Fibroblast of the aortic adventitia (primary cell): Measurements from ENCODE around the gene USP49. TPM values are rescaled to one million over a fixed set of nuclear protein-coding genes. Genes with fewer than 3 reads are reported as not detected.

ENCODE experiments used
- DNase-seq: peaks from one replicate; pipeline ENCODE4 v3.0.0-alpha.2; 2010; ENCODE audit warnings: low read depth
- H3K4me3 ChIP-seq: 2 replicates; pipeline ENCODE4 v1.5.1; 2011; ENCODE audit warnings: low read depth, mild to moderate bottlenecking, control low read depth, low read length, moderate library complexity
- total RNA-seq: library from RNA; depleted of rRNA; stranded (reverse); fragments of >200 nt; gene quantifications from 2 replicates; pipeline ENCODE4 v1.2.3, GENCODE V29; 2012; ENCODE audit warnings: low replicate concordance
- TF ChIP-seq, protein P1 (sequence below): IDR thresholded peaks from 2 replicates; pipeline ENCODE4 v1.5.1; 2011; ENCODE audit warnings: mild to moderate bottlenecking, low read length, control low read depth, inconsistent platforms; ENCODE audit not compliant: insufficient read depth

Gene USP49
- total RNA-seq, 1 donor: 2.7 TPM

DNA sequence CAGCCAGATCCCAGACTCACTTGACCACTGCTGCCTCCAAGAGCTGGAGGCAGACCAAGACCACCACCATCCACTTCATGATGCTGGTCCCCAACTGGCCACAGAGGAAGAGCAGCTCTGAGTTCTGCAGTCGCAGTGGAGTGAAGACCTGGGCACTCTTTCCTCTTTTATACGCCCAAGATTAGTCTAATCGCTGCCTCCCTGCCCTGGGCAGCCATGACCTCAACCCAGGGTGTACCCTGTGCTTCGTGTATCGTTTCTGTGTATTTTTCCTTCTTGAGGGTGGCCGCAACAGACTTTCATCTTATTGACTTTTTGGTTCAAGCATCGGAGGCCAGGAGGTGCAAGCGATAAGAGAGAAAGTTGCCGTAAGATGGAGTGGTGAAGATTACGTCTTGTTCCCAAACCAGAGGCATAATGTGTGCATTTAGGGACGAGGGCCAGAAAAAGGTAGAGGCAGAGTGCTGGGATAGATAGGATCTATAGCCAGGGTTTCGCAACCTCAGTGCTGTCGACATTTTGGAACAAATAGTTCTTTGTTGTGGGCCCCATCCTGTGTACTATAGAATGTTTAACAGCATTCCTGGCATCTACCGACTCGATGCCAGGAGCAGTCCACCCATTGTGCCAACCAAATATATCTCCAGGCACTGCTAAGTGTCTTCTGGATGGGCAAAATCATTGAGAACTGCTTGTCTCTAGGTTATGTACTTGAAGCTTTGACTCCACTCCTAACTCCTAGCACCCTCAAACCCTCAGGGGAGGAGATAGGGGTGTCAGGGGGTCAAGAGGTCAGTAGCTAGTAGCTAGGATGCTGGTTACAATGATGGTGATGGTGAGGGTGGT lies 147.7 kb downstream of the USP49 start, which contains the start of gene PGC:
PGC (minus strand) TSS at position 142 of the 846 bp plus-strand sequence; CDS start at position 79, 63 bp downstream.
- no peak for DNase-seq
- H3K4me3 ChIP-seq: no peak within 1 kb of the TSS
- TF ChIP-seq, protein P1, sequence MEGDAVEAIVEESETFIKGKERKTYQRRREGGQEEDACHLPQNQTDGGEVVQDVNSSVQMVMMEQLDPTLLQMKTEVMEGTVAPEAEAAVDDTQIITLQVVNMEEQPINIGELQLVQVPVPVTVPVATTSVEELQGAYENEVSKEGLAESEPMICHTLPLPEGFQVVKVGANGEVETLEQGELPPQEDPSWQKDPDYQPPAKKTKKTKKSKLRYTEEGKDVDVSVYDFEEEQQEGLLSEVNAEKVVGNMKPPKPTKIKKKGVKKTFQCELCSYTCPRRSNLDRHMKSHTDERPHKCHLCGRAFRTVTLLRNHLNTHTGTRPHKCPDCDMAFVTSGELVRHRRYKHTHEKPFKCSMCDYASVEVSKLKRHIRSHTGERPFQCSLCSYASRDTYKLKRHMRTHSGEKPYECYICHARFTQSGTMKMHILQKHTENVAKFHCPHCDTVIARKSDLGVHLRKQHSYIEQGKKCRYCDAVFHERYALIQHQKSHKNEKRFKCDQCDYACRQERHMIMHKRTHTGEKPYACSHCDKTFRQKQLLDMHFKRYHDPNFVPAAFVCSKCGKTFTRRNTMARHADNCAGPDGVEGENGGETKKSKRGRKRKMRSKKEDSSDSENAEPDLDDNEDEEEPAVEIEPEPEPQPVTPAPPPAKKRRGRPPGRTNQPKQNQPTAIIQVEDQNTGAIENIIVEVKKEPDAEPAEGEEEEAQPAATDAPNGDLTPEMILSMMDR: no peak

- no peak overlapping the region for H3K4me3 ChIP-seq
- DNase-seq: no peak
- TF ChIP-seq, protein P1: no peak
Observed at GRCh38 chr6:41746107-41746506, 149.1 kb downstream of the USP49 start.

DNA sequence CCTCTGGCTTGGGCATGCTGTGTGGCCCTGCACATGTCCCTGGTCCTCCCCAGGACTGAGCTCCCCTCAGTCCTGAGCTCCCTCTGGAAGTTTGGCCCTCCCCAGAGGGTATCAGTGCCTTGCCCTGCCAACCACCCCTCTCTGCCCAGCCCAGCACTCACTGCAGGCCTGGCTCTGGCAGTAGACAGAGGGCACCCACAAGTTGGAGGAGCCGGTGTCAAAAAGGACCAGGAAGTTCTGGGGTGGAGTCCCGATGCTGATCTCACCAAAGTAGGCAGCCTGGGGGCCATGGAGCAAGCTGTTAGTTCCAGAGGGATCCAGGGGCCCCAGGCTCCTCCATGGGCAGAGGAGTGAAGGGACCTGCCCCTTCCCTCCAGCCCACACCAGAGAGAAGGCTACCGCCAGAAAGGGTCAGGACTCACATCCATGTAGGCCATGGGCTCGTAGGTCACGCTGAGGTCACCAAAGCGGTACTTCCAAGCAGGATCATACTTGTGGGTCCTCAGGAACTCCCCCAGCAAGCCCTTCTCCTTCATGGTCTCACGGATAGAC lies 150.9 kb downstream of the USP49 start:
- TF ChIP-seq, protein P1: no peak
- no peak overlapping the region for H3K4me3 ChIP-seq

DNA sequence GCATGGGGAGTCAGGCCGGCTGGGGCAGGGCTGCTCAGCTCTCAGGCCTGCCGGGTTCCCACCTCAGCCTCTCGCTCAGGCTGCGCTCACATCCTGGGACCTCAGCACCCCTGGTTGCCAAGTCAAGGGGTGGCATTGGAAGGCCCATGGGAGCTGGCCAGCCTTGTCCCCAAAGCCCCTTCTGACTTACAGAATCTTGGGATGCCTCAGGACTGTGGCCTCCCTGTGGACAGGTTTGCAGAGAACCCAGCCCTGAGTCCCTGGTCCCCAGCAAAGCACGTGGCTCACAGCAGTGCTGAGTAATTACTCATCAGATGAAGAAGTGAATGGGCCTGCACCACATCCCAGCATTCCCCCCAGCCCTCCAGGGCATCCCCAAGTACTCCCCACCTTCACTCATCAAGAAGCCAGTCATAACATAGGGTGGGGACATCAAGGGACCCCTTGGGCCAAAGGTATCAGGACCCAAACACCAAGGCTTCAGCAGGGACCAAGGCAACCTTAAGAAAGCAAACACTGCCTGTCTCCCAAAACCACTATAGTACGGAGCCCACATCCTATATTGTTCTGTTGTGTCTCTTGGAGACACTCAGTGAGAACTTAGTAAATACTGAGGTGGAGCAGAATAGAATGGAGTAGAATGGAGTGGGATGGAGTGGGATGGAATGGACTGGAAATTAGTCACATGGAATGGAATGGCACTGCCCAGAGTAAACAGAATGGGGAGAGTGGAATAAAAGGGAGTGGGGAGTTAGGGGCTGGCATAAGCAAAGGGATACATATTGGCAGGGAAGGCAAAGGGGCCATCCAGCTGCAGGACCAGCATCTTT lies 151.6 kb downstream of the USP49 start:
- H3K4me3 ChIP-seq: no peak overlapping the region
- TF ChIP-seq, protein P1: no peak
- no peak for DNase-seq

More for the DNA sequence above, 150.9 kb downstream of the USP49 start:
- no peak for DNase-seq

- TF ChIP-seq, protein P1: no peak
- H3K4me3 ChIP-seq: no peak overlapping the region
- no peak for DNase-seq
Observed at GRCh38 chr6:41741625-41742490, 153.3 kb downstream of the USP49 start.
